Head of caudate nucleus (tissue), 42 donors: Measurements from ENCODE around the gene MAB21L4.

ENCODE experiments used
- DNase-seq, 42 donors: peaks; one replicate each; pipeline versions ENCODE4 v3.0.0 to v3.0.0-alpha.2; 2020 to 2021; ENCODE audit warnings: mixed read lengths in 7 of 42
- intact Hi-C: fragments of 100-400 bp; cut with DNase I; formaldehyde crosslinking; loops from one replicate; pipeline ENCODE4 v1.15.0; 2022

MAB21L4 gene

DNA sequence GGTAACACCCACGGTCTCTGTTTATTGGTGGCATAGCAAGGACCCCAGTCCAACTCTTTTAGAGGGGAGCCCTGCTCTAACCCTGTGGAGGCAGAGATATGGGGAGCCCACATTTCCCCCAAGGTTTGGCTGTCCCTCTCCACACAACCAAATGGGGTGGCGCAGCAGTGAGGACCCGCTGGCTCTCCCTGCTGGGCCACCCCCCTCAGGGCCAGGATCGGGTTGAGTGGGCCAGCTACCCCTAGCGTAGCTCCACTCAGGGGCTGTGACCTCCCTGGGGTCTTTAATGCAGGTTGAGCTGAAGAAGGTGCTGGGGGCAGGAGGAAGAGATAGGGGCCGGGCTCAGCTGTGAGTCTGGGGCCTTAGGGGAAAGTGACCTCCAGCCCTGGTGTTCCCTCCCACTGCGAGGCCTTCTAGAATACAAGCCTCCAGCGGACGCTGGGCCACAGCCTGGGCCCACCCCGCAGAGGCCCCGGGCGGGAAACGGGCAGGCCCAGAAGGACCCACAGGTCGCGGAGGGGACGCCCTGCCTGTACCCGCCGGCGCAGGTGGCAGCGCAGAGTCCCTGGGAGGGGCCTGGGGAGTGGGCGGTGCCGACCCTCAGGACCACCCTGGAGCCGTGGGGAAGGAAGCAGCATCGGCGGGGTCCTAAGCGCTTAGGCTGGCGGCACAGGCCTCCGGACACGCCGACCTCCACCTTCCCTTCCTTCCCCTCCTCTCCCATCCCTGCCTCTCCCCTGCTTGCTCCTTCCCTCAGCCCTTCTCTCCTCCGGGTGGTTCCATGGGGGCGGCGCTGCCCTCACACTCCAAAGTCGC is 19.8 kb upstream of the MAB21L4 start:
- intact Hi-C loops = no loop called here
- peak in 1 of 42 donors; percentile 0 for DNase-seq

DNA sequence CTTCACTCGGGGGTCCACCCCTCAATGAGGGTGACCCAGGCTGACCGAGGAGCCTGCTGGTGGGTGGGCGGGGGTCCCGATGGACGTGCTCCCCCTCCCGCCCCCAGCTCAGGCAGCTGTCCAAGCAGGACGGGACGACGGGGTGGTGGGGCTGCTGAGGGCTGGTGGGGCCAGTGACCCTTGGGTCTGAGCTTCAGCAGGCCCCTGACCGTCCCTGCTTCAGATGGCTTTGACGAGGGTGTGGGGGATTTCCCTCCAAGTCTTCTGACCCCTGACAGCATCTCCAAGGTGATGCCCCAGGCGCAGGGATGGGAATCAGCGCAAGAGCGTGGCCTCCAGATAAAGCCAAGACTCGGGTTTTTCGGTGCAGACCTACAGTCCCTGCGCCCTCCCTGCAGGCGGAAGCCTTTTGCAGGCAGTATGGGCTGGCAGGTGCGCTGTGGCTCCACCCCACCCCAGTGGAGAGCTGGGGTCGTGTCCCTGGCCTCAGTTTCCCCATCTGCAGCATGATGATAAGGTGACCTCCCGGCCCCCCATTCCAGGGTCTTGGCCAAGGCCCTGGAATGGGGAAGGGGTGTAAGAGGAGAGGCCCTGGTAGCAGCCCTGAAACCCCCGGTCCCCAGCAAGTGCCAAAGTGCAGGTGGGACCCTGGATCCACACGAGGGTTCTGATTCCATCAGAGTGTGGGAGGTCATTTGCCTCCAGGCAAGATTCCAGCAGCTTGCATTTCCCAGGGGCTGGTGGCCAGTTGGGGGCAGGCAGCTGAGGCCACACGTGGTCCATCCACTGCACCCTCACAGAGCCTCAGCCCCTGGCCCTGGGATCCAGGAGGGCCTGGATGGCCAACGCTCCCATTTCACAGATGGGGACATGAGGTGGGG is 18.9 kb upstream of the MAB21L4 start:
- DNase-seq = no peak
- intact Hi-C loops = no loop called here

DNA sequence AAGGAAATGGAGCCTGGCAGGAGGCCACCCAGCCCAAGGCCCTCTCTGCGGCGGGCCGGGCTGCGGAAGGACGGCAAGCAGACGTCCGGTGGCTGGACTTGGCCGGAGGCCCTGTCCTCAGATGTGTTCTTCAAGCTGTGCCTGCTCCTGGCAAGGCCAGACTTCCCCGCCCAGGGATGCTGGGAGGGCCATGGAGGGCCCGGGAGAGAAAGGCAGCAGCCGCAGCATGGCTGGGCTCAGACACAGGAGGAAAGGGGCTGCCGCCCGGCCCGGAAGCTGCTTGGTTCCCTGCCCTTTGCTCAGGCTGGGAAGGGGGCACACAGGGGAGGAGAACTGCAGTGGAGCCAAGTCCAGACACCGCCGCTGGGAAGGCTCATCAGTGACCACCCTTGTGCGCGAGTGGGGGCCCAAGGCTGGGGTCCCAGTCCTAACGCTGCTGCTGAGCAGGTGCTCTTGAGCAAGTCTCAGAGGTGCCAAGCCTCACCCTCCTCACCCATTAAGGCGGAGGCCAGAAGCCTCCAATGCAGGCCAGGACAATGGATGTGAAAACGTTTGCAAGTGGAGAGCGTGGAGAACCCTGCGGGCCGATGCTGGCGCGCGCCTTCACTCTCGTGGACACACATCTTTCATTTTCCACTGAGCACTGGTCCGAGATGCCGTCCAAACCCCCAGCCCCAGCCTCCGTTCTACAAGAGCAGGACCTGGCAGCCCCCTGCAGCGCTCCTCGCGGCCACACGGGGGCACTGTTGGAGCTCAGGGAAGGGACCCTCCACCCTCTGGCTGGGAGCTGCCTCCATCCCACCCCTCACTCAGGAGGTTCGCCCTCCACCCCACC is 18.1 kb upstream of the MAB21L4 start:
- intact Hi-C loops = no loop called here
- peak in 41 of 42 donors; percentile 14 to 81 (median 59) for DNase-seq

DNA sequence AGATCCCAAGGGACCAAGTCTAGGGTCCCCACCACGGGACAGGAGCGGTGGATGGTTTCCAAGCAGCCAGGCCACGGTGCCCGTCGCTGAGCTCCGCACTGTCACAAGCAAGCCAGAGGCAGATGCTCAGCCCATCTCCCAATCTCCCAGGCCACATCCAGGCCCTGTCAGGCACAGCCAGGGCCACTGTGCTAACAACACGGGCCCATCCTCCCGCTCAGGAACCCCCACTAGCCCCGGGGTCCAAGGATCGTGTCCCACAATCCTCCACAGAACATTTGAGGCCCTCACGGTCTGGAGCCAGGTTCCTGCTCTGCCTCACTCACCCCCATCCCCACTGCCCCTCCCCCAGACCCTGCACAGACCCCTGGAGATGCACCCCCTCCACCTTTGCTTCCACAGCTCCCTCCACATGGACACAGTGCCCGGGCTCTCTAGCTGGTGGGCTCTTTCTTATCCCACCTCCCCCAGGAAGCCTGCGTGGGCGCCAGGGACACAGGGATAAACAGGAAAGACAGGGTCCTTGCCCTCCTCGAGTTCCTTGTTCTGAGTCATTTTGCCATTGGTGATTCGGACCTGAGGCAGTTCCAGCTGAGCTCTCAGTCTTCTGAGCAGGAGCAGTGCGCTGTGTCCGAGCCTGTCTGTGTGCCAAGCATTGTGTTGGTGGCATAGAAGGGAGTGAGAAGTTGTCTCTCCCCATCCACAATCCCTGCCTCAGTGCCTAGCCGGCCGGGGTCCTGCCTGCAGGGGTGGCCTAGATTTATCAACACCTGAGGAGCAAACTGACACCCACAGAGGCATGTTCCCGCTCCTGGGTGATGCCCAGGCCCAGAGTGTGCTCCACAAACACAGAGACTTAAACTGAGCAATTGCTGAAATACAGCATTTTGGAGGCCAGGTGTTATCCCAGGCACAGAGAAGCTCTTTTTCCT is 17.2 kb upstream of the MAB21L4 start:
- no peak for DNase-seq
- intact Hi-C loops = no loop called here

DNA sequence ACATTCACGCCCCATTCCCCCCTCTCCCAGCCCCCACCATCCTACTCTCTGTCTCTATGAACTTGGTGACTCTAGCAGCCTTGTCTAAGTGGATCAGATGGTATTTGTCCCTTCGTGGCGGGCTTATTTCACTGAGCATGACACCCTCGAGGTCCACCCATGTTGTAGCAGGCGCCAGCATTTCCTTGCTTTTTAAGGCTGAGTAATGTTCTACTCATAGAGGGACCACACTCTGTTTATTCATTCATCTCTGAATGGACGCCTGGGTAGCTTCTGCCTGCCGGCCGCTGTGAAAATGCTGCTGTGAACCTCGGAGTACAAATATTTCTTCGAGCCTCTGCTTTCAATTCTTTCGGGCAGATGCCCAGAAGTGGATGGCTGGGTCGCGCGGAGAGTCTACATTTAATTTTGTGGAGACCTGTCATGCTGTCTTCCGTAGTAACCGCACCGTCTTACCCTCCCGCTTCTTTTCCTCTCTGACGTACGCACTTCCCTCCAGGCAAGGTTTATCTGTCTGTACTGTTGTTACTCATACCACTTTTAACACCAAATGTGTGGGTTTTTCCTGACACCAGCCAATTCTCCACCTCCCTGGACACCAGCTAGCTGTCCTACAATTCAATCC is 15.8 kb upstream of the MAB21L4 start:
- intact Hi-C loops = no loop called here
- DNase-seq = no peak

DNA sequence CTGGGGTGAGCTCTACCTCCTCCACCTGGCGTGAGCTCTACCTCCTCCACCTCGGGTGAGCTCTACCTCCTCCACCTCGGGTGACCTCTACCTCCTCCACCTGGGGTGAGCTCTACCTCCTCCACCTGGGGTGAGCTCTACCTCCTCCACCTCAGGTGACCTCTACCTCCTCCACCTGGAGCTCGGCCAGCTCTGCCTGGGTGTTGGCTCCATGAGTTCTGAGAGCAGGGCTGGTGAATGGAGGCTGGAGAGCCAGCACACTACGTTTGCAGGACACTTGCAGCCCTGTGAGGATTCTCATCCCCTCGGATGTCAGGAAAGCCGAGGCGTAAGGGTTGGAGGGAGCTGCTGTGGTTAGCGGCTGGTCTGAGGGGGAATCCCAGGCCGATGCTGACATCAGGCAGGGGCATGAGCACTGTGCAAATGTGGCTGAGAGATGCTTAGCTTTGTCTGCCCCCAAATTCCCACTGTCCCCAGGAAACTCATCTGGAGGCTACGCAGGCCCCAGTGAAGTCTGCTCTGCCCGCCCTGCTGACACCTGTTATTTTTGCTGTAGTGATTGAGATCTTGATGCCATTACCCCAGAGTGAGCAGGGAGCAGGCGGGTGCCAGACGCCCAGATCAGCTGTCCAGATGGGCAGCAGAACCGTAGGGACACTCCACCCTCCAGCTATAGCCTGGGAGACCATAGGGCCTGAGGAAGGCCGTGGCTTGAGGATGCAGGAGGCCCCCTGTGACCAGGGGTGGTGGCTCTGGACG is 13.4 kb upstream of the MAB21L4 start:
- intact Hi-C loops = no loop called here
- no peak for DNase-seq

DNA sequence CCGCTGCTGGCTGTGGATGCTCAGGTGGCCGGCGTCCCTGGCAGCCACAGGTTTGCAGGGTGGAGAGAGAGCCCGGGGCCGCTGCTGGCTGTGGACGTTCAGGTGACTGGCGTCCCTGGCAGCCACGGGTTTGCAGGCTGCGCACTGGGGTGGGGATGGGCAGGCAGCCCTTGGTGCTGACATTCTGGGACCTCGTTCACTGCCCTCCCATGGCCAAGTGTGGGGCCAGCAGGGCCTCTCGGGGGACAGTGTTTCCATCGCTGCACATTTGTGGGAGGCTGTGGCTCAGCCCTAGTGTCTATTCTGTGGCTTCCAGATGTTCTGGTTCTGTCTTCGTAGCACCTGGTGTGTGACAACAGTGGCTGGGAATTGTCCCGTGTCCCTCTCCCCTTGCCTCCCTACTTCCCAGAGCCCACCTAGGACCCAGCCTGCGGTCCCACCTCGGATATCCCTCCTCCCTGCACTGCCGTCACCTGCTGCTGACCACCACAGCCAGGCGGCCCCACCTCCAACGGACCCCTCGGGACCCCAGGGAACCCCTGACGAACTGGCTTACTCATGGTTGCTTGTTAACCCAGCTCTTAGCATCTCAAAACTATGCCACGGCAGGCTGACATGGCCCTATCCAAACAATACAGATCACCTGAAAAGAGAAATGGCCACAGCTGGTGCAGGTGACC is 11.1 kb upstream of the MAB21L4 start:
- intact Hi-C loops = no loop called here
- DNase-seq = no peak

DNA sequence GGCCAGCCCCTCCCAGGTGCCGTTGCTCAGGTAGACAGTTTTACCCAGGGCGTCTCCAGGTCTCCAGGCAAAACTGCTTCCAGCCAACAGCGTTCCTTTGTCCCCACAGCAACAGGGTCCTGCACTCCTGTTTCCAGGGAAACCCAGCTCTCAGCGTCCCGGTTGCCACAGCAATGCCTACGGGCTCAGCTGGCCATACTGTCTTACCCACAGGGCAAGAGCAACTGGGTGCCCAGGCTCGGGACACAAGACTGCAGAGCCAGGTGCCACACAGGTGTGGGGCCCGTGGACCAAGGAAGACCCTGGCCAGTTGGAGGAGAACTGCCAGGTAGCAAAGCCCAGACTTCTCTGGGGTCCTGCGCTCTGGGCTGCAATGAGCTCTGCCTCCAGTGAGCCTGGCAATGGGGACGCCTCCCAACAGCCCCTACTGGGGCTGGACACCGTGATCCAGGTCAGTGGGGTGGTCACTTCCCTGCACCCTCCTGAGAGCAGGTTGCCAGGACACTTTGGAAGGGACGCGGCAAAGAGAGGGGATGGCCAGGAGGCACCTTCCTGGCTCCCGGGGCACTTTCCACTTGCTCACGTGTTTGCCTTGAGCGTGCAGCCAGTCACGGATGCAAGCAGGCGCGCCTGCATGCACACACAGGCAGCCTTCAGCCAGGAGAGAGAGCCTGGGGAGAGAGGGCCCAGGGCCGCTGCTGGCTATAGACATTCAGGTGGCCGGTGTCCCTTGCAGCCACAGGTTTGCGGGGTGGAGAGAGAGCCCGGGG is 10.4 kb upstream of the MAB21L4 start, which contains the start of gene CROCC2:
Gene CROCC2, plus strand, starts transcription at position 196 of the 770 bp plus-strand sequence. Its CDS starts 178 bp downstream, at position 374.
- no peak for DNase-seq
- intact Hi-C loops = no loop called here

DNA sequence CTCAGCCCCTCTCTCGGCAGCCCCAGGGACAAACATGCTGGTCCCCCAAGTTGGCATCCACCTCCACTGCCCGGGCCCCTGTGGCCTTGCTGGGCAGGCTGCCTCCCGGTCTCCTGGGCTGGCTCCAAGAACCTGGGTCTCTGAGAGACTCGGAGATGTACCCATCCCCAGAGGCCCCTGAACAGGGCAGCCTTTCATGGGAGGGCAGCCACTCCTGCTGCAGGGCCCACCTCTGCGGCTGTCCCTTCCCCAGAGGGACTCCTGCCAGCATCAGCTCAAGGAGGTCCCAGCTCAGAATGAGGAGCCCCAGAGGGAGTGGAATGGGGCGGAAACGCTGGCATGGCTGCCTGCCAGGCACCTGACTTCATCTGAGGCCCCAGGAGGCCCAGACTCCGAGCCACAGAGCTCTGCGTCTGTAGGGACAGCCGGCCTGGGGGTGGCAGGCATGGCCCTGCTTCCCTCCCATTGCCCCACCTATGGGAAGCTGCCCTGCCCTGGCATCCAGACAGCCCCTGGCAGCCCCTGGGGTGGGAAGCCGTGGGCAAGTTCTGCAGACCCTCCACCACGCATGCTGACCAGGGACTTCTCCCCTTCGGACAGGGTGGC is 9.3 kb upstream of the MAB21L4 start:
- intact Hi-C loops = no loop called here
- DNase-seq = no peak

DNA sequence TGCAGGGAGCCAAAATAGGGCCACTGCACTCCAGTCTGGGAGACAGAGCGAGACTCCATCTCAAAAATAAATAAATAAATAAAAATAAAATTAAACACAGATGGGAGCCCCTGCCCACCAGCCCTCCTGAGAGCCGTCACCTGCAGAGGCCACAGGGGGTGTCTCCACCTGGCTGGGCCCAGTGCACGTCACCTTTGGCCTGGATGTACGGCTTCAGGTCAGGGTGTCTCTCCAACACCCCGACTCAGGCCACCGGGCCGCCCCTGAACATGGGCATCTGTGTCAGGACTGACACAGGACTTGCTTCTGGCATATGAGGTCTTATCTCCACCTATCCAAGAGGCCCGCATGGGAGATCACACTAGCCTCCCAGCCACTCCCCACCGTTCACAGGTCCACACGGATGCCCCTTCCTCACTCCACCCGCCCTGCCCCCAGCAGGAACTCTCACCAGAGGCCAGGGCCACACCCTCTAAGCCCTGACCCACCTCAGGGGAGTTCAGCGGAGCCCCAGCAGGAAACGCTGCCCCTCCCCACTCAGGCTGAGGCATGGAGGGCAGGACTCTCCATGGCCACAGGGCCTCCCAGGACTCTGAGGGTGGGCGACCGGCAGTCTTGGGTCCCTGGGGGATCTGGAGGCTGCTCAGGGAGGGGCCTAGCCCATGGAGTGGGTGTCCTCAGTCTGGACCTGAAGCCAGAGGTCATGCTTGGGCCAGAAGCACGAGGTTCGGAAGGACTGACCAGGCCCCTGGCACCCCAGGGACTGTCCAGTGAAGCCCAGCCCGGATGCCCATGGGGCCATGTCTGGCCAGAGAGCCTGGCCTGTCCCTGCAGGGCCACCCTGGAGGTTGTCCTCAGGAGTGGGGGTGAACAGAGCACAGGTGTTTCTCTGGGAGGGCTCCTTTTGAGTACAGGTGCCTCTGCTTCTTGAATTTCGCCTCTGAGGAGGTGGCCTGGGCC is 8.5 kb upstream of the MAB21L4 start:
- intact Hi-C loops = no loop called here
- DNase-seq = no peak

DNA sequence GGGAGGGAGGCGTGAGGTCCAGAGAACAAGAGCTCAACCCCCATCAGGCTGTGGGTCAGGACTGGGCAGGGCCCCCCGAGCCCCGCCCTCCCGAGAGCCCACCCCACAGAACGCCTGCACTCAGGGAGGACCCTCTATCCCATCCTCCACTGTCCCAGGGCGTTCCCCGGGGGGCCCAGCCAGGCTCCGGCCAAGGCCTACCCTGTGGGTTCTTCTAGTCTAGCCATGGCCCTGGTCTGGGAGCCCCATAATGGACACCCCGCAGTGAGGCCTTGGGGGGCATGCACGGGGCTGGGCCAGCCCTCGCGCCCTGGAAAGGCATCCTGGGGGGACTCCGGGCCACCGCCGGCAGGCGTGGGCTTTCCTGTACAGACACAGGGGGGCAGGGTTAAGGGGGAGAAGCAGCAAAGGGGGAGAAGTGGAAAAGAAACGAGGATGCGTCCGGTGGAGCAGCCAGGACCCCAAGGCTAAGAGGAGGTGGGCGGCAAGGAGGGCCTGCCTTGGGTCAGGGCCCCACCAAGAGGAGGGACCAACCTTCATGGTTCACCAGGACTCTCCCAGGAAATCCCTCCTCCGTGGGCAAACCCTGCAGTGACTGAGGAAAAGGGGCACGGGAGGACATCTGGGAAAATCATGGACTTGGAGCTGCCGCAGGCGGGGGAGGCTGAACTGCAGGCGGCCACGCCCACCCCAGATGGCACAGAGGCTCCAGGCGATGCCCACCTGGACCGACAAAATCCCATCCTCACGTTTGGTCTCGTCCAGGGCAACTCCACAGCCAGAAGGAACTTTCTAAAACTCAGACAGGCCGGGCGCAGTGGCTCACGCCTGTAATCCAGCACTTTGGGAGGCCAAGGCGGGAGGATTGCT is 7.5 kb upstream of the MAB21L4 start:
- DNase-seq = no peak

DNA sequence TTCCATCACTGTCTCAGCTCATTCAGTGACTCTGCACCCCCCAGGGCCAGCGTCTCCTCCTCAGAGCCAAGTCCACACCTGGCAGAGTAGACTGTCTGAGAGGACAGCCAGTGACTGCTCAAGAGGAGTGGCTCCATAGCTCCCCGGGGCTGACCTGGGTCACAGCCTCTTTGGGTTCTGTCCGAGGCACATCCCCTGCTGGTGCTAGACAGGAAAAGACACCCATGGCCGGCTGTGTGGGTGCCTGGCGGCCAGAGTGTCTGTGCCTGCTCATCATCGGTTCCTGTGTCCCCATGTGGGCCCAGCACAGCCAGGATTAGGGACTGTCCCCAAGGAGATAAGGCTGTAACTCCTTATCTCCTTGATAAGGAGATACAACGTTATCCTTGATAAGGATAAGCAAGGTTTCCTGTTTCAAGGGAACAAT is 6.7 kb upstream of the MAB21L4 start:
- no peak for DNase-seq
- intact Hi-C loops = no loop called here

More for the DNA sequence above, 7.5 kb upstream of the MAB21L4 start:
- intact Hi-C loops = no loop called here

DNA sequence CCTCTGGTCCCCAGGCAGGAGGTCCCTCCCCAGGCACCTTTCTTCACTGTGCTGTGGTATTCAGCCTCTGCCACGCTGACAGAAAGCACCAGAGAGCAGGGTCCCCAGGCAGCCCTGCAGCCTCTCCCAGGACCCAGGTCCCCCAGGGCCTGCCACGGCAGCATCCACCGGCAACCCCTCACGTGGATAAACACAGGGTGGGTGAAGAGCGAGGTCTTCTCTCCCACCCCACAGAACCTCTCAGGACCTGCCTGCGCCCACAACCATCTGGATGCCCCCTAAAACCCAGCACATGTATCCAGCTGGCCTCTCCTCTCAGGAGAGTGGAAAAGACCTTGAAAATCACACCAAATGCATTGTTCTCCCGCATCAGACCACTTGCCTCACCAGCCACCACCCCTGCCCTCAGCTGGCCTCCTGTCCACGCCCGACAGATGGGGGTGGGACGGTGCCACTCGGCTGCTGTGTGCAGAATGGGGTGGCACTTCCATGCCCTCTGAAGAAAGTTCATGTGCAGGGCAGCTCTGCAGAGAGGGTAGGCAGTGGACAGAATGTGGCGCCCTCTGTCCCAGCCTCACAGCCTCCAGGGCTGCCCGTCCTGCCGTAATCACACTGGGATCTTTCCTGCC is 6.1 kb upstream of the MAB21L4 start:
- intact Hi-C loops = no loop called here
- no peak for DNase-seq
